Fibroblast of the aortic adventitia (primary cell): Measurements from ENCODE around the gene PCCA. TPM values are rescaled to one million over a fixed set of nuclear protein-coding genes. Genes with fewer than 3 reads are reported as not detected.

Experiments
- DNase-seq: peaks from one replicate; pipeline ENCODE4 v3.0.0-alpha.2; 2010; ENCODE audit warnings: low read depth
- H3K4me3 ChIP-seq: 2 replicates; pipeline ENCODE4 v1.5.1; 2011; ENCODE audit warnings: low read depth, mild to moderate bottlenecking, control low read depth, low read length, moderate library complexity
- total RNA-seq: library from RNA; depleted of rRNA; stranded (reverse); fragments of >200 nt; gene quantifications from 2 replicates; pipeline ENCODE4 v1.2.3, GENCODE V29; 2012; ENCODE audit warnings: low replicate concordance
- TF ChIP-seq, protein P1 (sequence below): IDR thresholded peaks from 2 replicates; pipeline ENCODE4 v1.5.1; 2011; ENCODE audit warnings: mild to moderate bottlenecking, low read length, control low read depth, inconsistent platforms; ENCODE audit not compliant: insufficient read depth

The PCCA gene
- total RNA-seq, 1 donor = 23.8 TPM

DNA sequence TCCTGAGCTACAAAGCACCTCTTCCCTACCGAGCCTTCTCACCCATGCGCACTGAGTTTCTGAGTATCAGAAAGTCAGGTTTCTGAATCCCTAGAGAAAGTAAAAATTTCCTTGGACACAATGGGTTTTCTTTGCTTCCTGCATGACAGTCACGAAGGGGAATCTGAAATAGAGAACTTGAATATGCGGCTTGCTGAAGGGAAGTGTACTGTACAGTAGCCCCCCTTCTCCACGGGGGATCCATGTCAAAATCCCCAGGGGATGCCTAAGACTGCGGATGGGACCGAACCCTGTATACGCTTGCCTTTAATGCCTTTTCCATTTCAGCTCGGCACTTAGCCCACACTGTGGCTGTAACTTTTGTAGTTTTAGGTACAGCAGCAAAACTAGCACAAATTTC, 391.8 kb downstream of the PCCA start:
- no peak for DNase-seq
- TF ChIP-seq, protein P1, sequence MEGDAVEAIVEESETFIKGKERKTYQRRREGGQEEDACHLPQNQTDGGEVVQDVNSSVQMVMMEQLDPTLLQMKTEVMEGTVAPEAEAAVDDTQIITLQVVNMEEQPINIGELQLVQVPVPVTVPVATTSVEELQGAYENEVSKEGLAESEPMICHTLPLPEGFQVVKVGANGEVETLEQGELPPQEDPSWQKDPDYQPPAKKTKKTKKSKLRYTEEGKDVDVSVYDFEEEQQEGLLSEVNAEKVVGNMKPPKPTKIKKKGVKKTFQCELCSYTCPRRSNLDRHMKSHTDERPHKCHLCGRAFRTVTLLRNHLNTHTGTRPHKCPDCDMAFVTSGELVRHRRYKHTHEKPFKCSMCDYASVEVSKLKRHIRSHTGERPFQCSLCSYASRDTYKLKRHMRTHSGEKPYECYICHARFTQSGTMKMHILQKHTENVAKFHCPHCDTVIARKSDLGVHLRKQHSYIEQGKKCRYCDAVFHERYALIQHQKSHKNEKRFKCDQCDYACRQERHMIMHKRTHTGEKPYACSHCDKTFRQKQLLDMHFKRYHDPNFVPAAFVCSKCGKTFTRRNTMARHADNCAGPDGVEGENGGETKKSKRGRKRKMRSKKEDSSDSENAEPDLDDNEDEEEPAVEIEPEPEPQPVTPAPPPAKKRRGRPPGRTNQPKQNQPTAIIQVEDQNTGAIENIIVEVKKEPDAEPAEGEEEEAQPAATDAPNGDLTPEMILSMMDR = no peak
- H3K4me3 ChIP-seq = no peak overlapping the region

DNA sequence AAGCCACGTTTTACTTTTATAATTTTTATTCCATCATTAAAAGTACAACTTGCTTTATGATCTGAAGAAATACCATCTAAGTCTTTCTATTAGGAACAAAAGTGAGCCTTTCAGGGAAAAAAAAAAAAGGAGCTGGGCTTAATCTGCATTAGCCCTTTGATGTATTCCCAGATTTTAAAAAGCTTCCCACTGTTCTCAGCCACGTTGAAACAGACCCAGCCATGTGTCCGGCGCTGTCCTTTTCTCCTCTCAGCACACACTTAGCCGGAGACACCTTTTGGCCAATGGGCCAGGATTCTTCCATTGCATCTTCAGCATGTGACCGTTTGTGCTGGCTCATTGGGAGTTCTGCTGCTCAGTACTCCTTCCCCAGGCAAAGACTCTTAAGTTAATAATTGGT, 394.2 kb downstream of the PCCA start:
- H3K4me3 ChIP-seq = no peak overlapping the region
- TF ChIP-seq, protein P1 = no peak
- no peak for DNase-seq

DNA sequence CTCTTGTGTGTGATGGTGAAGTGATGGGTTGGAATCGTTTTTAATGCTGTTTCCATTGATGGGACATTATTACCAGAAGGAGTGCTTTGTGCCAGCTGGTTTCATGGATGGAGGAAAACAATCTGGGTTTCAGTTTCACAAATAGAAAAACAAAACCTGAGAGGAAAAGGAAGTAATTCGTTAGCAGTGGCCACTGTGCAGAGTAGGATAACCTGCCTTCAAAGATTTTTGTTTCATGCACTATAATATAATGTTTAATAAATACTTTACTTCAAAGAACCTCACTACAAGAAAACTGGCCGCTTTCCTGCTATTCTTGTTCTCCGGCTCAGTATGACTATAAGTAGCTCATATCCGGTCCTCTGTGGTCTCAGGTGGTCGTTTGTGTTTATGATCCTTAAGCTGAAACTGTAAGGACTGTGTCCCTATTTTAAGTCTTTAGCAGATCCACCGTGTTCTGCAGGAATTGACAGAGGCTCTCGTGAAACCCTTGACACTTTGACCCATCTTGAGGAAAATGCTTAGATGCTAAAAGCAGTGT, 395.0 kb downstream of the PCCA start:
- no peak overlapping the region for H3K4me3 ChIP-seq
- TF ChIP-seq, protein P1 = no peak
- no peak for DNase-seq

DNA sequence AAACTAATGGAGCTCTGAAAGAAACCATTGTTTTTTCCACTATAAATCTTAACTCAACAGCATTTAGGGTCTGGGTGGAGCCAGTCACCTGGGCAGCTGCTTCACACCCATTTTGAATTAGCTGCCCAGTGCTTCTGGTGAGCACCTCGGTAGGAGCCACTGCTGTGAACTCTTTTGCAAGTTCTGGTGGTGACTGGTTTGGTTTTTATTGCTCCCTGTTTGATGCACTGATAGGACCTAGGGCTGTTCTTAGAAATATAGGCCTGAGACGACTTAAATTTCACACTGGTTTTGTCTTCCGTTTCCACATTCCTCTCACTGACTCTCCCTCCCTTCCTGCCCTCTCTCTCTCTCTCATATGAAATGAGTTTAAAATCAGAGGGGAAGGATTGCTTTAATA, 395.8 kb downstream of the PCCA start:
- DNase-seq = no peak
- no peak overlapping the region for H3K4me3 ChIP-seq
- TF ChIP-seq, protein P1 = no peak

DNA sequence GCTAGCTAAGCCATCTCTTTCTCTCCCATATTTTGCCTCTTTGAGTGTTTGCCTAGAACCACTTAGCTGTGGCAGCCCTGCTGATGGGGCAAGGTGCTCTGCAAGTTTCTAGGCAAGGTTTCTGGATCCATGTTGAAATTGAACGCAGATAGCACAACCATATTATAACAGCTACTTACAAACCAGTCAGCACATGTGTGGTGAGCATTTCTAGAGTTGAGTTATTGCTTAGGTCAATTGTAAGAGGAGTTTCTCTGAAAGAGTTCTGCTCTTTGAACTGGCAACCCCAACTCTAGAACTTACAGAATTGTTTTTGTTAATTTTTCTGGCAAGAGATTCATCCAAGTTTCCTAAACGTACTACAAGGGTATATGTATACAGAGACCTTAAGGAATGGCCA, 396.4 kb downstream of the PCCA start:
- no peak for DNase-seq
- no peak overlapping the region for H3K4me3 ChIP-seq
- TF ChIP-seq, protein P1 = no peak

DNA sequence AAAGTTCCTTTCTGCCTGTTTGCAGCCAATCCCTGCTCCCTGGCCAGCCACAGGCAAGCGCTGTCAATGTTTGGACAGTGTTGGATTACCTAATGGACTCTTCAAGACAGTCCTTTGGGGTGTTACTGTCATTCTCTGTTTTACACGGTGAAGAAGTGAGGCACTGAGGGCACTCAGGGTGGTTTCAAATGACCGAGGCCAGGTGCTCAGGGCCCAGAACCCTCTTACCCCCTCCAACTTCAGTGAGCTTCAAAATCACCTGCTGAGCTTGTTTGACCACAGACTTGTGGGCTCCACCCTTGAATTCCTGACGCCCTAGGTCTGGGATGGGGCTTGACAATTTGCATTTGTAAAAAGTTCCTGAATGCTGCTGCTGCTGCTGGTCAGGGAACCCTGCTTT, 401.8 kb downstream of the PCCA start:
- TF ChIP-seq, protein P1 = no peak
- no peak overlapping the region for H3K4me3 ChIP-seq
- no peak for DNase-seq
